Coronary artery (tissue), 2 donors: Measurements from ENCODE around the gene SMCO3.

Source experiments
- DNase-seq: peaks from one replicate; pipeline ENCODE4 v3.0.0-alpha.2; 2017; ENCODE audit warnings: low spot score
- H3K27ac ChIP-seq, 2 donors: fragments of 200-600 bp; sonication (generic); one replicate each; pipeline ENCODE4 v1.5.1; 2016 to 2019
- H3K4me3 ChIP-seq: fragments of 200-600 bp; sonication (generic); 2 replicates; pipeline ENCODE4 v1.5.1; 2016; ENCODE audit warnings: mild to moderate bottlenecking, moderate library complexity
- TF ChIP-seq, protein P1 (sequence below): fragments of 200-600 bp; sonication (generic); IDR thresholded peaks from one replicate; pipeline ENCODE4 v1.5.1; 2019; ENCODE audit warnings: antibody characterized with exemption

SMCO3 gene

GRCh38 chr12:14785568-14785967, 28.4 kb downstream of the SMCO3 start:
- Histone ChIP-seq H3K27ac (no peak overlapping the region), H3K4me3 (no peak overlapping the region)
- DNase-seq: no peak
- TF ChIP-seq, protein P1, sequence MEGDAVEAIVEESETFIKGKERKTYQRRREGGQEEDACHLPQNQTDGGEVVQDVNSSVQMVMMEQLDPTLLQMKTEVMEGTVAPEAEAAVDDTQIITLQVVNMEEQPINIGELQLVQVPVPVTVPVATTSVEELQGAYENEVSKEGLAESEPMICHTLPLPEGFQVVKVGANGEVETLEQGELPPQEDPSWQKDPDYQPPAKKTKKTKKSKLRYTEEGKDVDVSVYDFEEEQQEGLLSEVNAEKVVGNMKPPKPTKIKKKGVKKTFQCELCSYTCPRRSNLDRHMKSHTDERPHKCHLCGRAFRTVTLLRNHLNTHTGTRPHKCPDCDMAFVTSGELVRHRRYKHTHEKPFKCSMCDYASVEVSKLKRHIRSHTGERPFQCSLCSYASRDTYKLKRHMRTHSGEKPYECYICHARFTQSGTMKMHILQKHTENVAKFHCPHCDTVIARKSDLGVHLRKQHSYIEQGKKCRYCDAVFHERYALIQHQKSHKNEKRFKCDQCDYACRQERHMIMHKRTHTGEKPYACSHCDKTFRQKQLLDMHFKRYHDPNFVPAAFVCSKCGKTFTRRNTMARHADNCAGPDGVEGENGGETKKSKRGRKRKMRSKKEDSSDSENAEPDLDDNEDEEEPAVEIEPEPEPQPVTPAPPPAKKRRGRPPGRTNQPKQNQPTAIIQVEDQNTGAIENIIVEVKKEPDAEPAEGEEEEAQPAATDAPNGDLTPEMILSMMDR: no peak

- no peak overlapping the region for H3K4me3 ChIP-seq
- no peak for DNase-seq
- H3K27ac ChIP-seq: no peak overlapping the region
- TF ChIP-seq, protein P1: no peak
Measured at GRCh38 chr12:14784471-14784870, 29.5 kb downstream of the SMCO3 start.

- no peak overlapping the region for H3K27ac ChIP-seq
- no peak for DNase-seq
- TF ChIP-seq, protein P1: no peak
- no peak overlapping the region for H3K4me3 ChIP-seq
Measured at GRCh38 chr12:14782756-14783155, 31.2 kb downstream of the SMCO3 start.

DNA sequence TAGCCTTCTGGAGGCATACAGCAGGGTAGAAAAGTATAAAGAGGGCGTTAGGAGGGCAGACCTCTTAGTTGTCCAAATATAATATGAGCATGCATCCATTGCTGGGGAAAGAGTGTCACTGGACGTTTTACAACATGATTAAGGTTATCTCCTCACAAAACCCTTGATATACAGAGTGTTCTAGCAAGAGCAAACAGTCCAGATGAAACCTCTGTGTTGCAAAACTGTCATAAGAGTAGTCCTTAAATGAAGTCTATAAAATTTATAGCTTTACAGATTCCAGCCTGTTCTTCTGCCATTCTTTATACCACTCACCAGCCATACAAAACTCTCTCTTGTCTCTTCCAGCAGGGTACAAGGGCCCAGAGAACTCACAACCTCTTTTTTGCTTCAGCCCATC, 32.4 kb downstream of the SMCO3 start:
- TF ChIP-seq, protein P1: no peak
- no peak for DNase-seq
- no peak overlapping the region for H3K27ac ChIP-seq
- no peak overlapping the region for H3K4me3 ChIP-seq

DNA sequence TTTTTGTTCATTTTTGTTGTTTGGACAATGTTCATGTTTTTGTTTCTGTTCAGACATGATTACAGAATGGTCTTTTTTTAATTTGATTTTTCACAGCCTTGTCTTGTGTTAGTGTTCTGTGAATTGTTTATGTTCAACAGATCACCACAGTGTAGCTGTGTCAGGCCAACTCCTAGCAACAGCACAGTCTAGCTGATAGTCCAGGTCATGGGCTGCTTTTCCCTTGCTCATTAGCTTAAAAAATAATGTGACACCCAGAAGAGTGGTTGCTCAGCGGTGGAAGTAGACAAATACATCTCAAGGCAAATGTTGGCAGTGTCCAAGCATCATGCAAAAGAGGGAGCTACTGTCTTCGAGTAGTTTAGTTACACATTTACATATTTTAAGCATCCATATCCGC, 33.1 kb downstream of the SMCO3 start:
- Histone ChIP-seq H3K4me3 (no peak overlapping the region), H3K27ac (no peak overlapping the region)
- no peak for DNase-seq
- TF ChIP-seq, protein P1: no peak

DNA sequence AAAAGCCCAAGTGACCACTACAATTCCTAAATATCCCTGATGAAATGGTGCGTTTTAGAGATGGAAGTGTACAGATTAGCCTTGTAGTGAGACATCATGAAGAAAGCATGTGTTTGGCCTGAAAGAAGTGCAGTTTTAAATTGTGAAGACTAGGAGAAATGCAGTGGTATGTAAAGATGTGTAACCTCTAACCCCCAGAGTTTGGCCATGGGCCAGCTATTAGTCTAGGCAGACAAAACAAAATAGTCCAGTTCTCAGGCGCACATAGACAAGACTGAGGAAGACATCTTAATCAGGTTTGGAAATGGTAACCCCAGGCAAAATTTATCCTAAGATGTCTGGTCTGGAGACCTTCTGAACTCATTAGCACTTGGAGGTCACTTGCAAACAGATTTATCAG, 34.1 kb downstream of the SMCO3 start:
- no peak overlapping the region for H3K27ac ChIP-seq

DNA sequence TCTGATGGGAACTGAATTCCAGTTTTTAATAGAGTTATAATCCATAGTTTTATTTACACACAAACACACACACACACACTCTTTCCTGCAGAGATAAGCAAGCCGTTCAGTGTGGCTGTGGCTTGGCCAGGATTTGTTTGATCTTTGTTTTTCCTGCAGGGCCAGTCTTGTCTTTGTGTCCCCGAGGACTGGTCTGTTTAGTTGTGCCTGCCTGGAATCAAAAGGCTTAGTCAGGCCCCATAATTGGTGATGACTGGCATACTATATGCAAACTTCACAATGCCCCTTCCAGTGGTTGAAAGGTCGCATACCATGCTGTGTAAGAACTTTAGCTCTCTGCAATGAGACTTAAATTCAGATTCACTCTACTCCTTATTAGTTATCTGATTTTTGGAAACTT, 36.7 kb downstream of the SMCO3 start:
- TF ChIP-seq, protein P1: no peak
- no peak for DNase-seq
- H3K4me3 ChIP-seq: peak overlapping the region; percentile 90

More for the DNA sequence above, 34.1 kb downstream of the SMCO3 start:
- no peak overlapping the region for H3K4me3 ChIP-seq
- TF ChIP-seq, protein P1: no peak
- DNase-seq: no peak

More for the DNA sequence above, 36.7 kb downstream of the SMCO3 start:
- peak overlapping the region in 1 of 2 donors; percentile 97 for H3K27ac ChIP-seq
